GM19025 (cell line): Measurements from ENCODE around the gene FBXL3.
"Not testable (repeated sequence)": the region's sequence is repeated elsewhere in the genome, so short reads cannot be mapped to it uniquely, and the experiment has no call there.

Experiments
- ATAC-seq: cut with Tn5 transposase; IDR thresholded peaks from one replicate; pipeline ENCODE4 v1.9.1; 2021; ENCODE audit warnings: mild to moderate bottlenecking, low read depth, moderate library complexity; ENCODE audit not compliant: unreplicated experiment

FBXL3 gene

GRCh38 chr13:77029436-77029835, 2.5 kb upstream of the FBXL3 start:
- ATAC-seq = no peak

GRCh38 chr13:77028202-77028601, 1.2 kb upstream of the FBXL3 start:
- ATAC-seq = no peak

GRCh38 chr13:77026255-77026860, 601 bp downstream of the FBXL3 start:
- ATAC-seq = peak; percentile 50

GRCh38 chr13:77022341-77022740, 4.6 kb downstream of the FBXL3 start:
- no peak for ATAC-seq

- ATAC-seq = no peak
These were observed 7.2 kb downstream of the FBXL3 start for GRCh38 chr13:77019756-77020155.

GRCh38 chr13:77016888-77017623, 9.9 kb downstream of the FBXL3 start:
- no peak for ATAC-seq

GRCh38 chr13:77016251-77016812, 10.6 kb downstream of the FBXL3 start:
- ATAC-seq = no peak

GRCh38 chr13:77014906-77015685, 11.9 kb downstream of the FBXL3 start:
- ATAC-seq = no peak

GRCh38 chr13:77013853-77014542, 13.0 kb downstream of the FBXL3 start:
- ATAC-seq = no peak

GRCh38 chr13:77009719-77010118, 17.2 kb downstream of the FBXL3 start:
- not testable (repeated sequence) for ATAC-seq

- ATAC-seq = no peak
These were observed 17.9 kb downstream of the FBXL3 start for GRCh38 chr13:77009011-77009410.

- peak; percentile 44 for ATAC-seq
These were observed 18.6 kb downstream of the FBXL3 start for GRCh38 chr13:77008337-77008736.

GRCh38 chr13:77002590-77003190, 24.3 kb downstream of the FBXL3 start:
- no peak for ATAC-seq

GRCh38 chr13:77001963-77002587, 24.9 kb downstream of the FBXL3 start:
- no peak for ATAC-seq

- no peak for ATAC-seq
These were observed 25.4 kb downstream of the FBXL3 start for GRCh38 chr13:77001540-77001939.

GRCh38 chr13:77000475-77000874, 26.5 kb downstream of the FBXL3 start:
- no peak for ATAC-seq

GRCh38 chr13:76994281-76994680, 32.7 kb downstream of the FBXL3 start:
- no peak for ATAC-seq

- no peak for ATAC-seq
These were observed 33.5 kb downstream of the FBXL3 start for GRCh38 chr13:76993473-76993872.

- no peak for ATAC-seq
These were observed 33.9 kb downstream of the FBXL3 start for GRCh38 chr13:76993021-76993420.

- no peak for ATAC-seq
These were observed 34.4 kb downstream of the FBXL3 start for GRCh38 chr13:76992548-76993001.
